DOHH2 (cell line): ENCODE data around the gene ACOT12.

Source experiments
- CTCF ChIP-seq: fragments of 200-600 bp; sonication (generic); IDR thresholded peaks from one replicate; pipeline ENCODE4 v1.5.1; 2014; ENCODE audit warnings: antibody characterized with exemption, mild to moderate bottlenecking, low read depth, low read length; ENCODE audit not compliant: poor library complexity, severe bottlenecking
- EZH2phosphoT487 ChIP-seq: fragments of 200-600 bp; sonication (generic); IDR thresholded peaks from 2 replicates; pipeline ENCODE4 v1.6.1; 2017; ENCODE audit warnings: borderline replicate concordance, mild to moderate bottlenecking, antibody characterized with exemption, low read length, moderate library complexity, mixed read lengths

GRCh38 chr5:81315830-81316229 lies 78.1 kb downstream of the ACOT12 start:
- TF ChIP-seq CTCF, result no peak
- no peak for TF ChIP-seq EZH2phosphoT487
